Measurements from ENCODE around the gene CH25H.
"Not testable (repeated sequence)": the region's sequence is repeated elsewhere in the genome, so short reads cannot be mapped to it uniquely, and the experiment has no call there.

CH25H gene

DNA sequence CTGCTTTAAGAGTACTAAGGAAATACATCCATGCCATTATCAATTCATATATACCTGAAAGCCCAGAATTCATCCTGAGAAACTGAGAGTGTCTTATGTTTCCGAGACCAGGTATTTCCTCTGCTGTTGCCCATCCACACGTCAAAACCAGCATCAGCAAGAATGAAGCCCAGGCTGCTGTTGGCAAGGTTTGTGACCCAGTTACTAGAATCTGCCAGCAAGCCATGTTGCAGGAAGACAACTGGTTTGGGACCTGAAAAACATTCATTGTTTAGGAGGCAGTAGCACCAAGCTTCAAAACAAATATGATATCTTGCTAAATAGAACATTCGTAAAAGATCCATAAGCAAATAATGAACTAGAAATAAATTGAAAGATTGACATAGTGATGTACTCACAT is 21.0 kb upstream of the CH25H start:
- no peak for DNase-seq

- DNase-seq: no peak
These were observed 19.8 kb upstream of the CH25H start for GRCh38 chr10:89226891-89227290.

DNA sequence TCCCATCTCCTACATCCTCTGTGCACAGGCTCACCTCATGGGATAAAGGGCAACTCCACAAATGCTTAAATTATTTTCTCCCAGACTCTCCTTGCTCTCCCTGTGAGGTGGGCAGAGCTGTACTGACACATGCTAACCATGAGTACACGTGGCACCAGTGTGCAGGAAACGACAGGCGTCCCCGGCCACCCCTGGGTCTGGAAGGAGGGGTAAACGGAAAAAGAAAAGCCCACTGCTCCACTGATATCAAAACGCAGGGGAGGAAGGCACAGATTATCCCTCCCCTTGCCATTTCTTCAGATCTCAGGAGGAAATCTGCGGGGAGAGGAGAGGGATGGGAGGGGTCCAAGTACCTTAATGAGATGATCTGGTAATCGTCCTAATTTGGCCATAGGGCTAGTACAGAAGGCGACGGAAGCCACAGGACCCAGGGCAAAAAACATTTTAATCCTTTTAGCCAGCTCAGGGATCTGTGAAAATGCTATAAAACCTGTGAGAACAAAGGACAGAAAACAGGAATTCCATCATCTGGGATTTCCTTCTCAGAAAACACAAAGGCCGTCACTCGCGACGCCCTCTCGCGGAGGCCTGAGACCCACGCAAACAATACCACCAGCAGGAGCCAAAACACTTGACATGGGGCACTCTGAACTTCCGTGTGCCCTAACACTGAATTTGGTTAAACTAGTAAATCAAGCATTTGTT is 17.8 kb upstream of the CH25H start:
- DNase-seq: no peak

- no peak for DNase-seq
These were observed 14.8 kb upstream of the CH25H start for GRCh38 chr10:89221919-89222318.

DNA sequence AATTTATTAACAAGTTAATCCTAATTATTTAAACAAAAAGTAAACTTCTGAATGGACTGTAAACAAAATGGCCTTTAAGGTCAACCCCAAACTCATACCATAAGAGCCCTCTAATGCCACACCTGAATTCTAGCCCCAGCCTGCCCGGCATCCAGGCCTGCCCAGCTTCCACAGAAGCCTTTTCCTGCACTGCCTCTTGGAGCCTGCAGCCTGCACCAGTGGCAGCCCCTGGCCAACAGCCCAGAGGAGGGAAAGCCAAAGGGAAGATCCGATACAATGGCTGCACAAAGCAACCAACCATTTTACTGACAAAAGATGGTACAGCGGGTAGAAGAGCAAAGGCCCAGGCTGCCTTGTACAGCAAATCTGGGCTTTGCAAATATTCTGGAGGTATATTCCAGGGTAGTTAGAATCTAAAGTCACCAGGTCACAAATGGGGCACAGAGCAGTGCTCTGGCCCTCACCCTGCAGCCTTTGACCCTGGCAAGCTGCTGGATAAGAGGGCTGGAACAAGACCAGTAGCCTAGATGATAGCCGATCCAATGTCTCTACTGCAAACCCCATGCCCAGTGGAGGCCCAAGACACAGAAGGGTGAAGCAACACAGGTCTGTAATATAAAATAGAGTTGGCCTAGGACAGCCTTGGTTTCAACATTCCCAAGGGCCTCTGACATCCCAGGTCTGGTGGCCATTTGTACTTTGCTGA is 12.5 kb upstream of the CH25H start:
- DNase-seq: no peak

GRCh38 chr10:89217057-89217990 is 10.2 kb upstream of the CH25H start:
- peak; percentile 66 for DNase-seq

DNA sequence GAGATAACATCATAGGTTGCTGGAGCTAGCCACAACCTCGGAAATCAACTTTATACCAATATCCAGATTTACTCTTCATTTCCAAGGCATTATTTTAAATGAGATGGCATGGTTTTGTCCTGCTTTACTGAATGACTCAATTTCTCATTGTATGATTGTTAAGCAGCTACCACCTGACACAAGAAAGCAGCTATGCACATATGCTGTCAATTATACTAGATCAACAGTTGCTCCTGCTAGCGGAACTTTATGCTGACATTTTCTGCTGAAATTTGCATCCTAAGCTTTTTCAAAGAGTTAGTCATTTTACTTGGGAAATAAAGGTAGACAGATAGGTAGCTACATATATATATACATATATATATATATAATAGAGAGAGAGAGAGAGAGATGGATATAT is 8.9 kb upstream of the CH25H start:
- no peak for DNase-seq

- no peak for DNase-seq
These were observed 8.4 kb upstream of the CH25H start for GRCh38 chr10:89215511-89215910.

- no peak for DNase-seq
These were observed 7.5 kb upstream of the CH25H start for GRCh38 chr10:89214566-89215165.

- DNase-seq: no peak
These were observed 6.2 kb upstream of the CH25H start for GRCh38 chr10:89213191-89213808.

- DNase-seq: no peak
These were observed 3.8 kb upstream of the CH25H start for GRCh38 chr10:89210794-89211425.

DNA sequence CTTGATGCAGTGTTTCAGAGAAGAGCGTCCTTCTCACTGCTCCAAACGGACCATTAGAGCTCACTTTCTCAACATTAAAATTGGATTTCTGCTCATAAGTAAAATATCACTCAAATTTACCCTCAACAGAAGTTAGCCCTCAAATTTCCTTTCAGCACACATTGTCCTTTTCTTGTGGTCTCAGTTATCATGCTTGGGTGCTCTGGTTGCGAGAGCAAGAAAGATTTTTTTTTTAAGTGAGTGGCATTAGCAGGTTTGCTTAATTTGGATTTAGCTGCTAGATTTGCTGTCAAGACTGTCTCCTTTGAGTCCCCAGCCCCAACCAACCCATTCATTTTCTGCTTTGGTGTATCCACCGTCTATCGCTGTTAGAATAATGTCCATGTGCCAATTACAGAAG is 2.6 kb upstream of the CH25H start:
- DNase-seq: no peak

GRCh38 chr10:89207801-89208551 is 859 bp upstream of the CH25H start:
- DNase-seq: peak; percentile 11

GRCh38 chr10:89206402-89207180 is 526 bp downstream of the CH25H start:
- DNase-seq: peak; percentile 30

DNA sequence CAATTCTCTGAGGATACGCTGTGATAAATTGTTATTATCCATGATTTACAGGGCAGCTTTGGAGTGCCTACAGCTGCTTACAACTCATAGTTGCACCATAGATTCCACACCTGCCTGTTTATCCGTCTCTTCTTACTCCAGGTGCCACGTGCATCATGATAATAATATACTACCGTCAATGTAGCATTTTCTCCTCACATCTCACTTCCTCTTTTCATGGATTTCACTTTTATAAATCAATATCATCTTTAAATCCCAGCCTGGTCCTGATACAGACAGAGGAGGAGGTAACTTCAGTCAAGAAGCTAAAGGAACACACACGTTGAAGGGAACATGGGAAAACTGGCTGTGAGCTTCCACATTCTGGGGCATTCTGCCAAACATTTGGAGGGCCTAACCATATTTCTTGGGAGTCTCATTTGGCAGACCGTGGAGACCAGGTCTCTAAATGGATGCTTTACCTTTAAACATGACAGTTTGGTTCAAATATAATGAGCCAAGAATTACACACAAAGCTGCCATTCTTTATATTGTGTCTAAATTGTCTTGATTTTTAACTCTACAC is 2.4 kb downstream of the CH25H start:
- no peak for DNase-seq

DNA sequence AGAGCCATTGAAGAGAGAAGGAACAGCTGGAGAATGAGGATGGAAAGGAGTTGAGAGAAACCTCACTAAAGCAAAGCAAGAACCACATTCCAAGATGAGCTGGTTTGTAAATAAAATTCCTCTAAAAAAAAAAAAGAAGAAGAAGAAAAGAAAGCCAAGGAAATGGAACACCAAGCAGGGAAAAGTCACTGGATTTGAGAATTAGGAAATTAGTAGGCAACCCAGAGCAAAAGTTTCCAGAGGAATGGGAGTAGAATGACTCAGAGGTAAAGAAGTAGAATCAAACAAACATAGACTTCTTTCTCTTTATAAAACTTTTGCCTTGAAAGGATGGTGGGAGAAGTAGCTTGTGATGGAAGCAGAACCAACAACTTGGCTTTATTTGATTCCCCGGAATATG is 3.9 kb downstream of the CH25H start:
- DNase-seq: no peak

DNA sequence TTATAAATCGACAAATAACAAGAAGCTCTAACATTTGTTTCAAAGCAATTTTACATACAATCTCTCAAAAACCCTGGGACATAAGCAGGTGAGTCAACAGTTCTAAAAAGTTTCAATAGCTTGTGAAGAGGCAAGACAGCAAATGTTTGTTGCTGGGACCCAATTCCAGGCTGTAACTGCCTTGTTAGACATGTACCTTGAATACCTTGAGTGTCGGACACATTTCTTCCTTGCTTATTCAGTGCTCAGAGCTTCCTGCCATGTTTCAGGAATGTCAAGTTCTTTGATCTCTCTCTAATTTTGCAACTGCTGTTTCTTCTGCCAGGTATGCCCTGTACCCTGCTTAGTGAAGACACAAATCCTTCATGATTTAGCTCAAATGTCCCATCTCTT is 5.1 kb downstream of the CH25H start:
- no peak for DNase-seq

GRCh38 chr10:89201345-89202032 is 5.6 kb downstream of the CH25H start:
- no peak for DNase-seq

DNA sequence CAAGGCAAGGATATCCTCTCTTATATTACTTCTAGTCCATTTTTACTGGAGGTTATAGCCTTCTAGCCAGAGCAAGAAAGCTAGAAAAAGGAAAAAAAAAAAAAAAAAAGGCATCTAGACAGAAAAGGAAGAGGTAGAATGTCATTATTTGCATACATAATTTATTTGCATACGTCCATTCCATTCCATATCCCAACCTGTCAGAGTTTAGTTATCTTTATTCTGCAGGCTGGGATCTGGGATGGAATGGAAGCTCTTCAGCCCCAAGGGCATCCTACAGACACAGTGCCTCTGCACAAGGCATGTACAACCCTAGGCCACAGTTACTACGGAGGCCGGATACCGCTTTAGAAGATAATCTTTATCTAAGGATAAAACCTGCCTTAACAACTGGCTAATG is 9.6 kb downstream of the CH25H start:
- no peak for DNase-seq

GRCh38 chr10:89191301-89191700 is 15.8 kb downstream of the CH25H start:
- not testable (repeated sequence) for DNase-seq
